HG02943 (cell line): ENCODE data around the gene ATXN10.
"Not testable (repeated sequence)": the region's sequence is repeated elsewhere in the genome, so short reads cannot be mapped to it uniquely, and the experiment has no call there.

Experiments used
- ATAC-seq: cut with Tn5 transposase; IDR thresholded peaks from one replicate; pipeline ENCODE4 v1.9.1; 2021; ENCODE audit warnings: mild to moderate bottlenecking, low read depth, moderate library complexity; ENCODE audit not compliant: unreplicated experiment

ATXN10 gene

DNA sequence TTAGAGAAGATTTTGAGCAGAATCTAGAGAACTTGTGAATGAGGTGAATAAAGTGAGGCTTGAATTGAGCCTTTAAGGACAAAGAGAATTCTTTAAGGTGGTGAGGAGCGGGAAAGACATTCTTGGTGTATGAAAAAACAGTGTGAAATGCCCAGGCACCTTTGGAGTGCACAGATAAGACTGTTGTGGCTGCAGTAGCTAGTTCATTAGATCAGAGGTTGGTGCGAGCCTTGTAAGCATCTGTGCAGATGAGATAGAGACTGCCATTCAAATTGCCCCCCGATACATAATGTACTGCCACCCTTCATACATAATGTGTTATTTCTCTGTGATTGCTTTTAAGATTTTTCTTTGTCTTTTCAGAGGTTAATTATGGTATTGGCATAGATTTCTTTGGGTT is 31.3 kb downstream of the ATXN10 start:
- ATAC-seq = no peak

- no peak for ATAC-seq
These were observed 32.1 kb downstream of the ATXN10 start for GRCh38 chr22:45703758-45704157.

DNA sequence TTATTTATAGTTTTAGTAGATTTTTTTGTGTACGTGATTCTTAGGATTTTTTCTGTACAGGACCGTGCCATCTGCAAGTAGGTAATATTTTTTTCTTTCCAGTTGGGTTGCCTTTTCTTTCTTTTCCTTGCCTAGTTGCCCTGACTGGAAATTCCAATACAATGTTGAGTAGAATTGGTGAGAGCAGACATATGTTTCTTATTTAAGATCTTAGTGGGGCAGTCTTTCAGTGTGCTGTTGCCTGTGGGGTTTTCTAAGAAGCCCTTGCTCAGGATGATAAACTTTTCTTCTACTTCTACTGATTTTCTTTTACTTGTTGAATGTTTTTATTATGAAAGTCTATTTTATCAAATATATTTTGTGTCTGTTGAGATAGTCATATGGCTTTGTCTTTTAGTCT is 33.0 kb downstream of the ATXN10 start:
- ATAC-seq = no peak

- ATAC-seq = no peak
These were observed 36.0 kb downstream of the ATXN10 start for GRCh38 chr22:45707605-45708004.

GRCh38 chr22:45708145-45708544 is 36.5 kb downstream of the ATXN10 start:
- no peak for ATAC-seq

GRCh38 chr22:45709060-45709739 is 37.6 kb downstream of the ATXN10 start:
- no peak for ATAC-seq

- ATAC-seq = no peak
These were observed 38.2 kb downstream of the ATXN10 start for GRCh38 chr22:45709866-45710265.

DNA sequence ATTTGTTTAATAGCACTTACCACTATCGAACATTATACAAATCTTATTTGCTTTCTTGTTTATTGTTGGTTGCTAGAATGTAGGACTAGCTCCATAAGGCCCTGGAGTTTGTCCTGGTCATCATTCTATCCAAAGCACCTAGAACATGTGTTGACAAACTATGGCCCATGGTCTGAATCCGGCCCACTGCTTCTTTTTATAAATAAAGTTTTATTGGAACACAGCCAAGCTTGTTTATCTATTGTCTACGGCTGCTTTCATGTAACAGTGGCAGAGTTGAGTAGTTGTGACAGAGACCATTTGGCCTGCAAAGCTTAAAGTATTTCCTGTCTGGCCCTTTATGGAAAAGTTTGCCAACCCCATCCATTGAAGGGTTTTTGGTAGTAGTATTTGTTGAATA is 38.8 kb downstream of the ATXN10 start:
- ATAC-seq = no peak

- not testable (repeated sequence) for ATAC-seq
These were observed 42.8 kb downstream of the ATXN10 start for GRCh38 chr22:45714390-45714789.

GRCh38 chr22:45717789-45718188 is 46.2 kb downstream of the ATXN10 start:
- no peak for ATAC-seq

- no peak for ATAC-seq
These were observed 46.8 kb downstream of the ATXN10 start for GRCh38 chr22:45718391-45718790.

DNA sequence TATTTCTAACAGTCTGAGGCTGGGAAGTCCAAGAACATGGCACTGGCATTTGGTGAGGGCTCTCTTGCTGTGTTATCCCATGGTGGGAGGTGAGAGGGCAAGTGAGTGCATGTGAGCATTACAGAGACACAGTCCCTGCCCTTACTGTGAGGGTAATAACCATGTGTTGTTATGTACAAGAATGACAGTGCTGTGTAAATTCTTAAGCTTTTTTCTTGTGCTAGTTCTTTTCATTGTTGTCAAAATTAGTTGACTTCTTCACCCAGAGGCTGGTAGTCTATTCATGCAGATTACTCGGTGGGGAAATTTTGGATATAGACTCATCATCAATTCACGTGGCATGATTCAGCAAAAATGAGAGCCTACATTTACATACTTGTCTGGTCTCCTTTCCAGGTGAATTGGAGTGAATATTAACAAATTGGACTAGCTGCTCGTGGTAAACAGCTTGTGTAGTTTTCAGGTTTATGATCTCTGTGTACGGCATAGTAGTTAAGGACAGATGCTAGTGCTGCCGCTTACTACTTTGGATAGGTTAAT is 49.3 kb downstream of the ATXN10 start:
- no peak for ATAC-seq

GRCh38 chr22:45722006-45722405 is 50.4 kb downstream of the ATXN10 start:
- no peak for ATAC-seq

DNA sequence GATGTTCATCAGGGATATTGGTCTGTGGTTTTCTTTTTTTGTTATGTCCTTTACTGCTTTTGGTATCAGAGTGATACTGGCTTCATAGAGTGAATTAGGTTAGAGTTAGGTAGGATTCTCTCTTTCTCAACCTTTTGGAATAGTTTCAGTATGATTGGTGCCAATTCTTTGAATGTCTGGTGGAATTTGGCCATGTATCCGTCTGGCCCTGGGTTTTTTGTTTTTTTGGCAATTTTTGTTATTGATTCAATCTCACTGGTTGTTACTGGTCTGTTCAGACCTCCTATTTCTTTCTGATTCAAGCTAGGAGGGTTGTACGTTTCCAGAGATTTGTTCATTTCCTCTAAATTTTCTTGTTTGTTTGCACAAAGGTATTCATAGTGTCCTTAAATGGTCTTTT is 54.4 kb downstream of the ATXN10 start:
- no peak for ATAC-seq

DNA sequence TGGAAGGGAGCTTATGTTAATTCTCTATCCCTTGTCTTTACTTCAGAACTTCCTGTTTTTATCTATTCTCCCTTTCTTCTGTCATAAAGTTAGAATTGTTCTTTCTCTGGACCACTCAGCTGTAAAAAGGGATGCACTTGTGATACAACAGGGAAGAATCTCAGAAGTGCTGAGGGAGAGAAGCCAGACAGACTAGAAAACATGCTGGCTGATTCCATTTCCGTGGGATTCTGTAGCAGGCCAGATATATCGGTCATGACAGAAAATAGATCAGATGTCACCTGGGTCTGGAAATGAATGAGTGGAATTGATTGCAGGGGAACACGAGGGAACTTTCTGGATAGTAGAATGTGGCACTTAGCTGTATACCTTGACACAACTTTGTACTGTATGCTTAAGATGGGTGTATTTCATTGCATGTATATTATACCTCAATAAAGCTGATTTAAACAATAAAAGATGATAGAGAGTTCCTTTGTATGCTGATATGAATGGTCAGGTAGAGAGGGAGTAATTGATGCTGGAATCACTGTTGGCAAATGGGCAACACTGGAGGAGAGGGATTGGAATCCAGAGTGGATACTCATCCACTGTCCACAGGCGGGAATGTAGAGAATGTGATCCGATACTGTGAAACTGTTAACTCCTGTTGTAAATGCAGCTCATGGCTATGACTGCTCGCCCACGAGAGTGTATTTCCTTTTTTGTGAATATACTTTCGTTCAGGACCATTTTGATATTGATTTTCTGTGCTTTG is 59.6 kb downstream of the ATXN10 start:
- ATAC-seq = no peak

DNA sequence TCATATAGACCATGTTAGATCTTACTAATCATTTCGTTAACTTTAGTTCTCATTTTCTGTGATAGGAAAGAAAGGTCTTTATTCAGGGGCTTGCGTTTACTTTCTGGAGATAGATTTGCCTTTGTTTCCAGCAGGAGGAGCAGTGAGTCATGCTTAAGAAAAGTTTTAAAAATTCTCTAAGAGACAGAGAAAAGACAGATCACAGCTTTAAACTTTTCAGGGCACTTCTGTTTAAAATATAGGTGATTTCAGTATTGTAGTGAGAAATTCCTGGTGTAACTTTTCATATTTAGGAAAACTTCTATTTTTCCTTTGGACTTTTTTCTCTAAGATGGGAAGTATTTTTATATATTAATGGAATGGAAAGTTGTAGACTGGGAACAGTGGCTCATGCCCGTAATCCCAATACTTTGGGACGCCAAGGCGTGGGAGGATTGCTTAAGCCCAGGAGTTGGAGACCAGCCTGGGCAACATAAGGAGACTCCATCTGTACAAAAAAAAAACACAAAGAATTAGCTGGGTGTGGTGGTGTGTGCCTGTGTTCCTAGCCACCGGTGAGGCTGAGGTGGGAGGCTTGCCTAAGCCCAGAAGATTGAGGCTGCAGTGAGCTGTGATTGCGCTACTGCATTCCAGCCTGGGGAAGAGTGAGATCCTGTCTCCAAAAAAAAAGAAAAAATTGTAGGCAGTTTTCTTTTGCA is 60.3 kb downstream of the ATXN10 start:
- ATAC-seq = no peak

- no peak for ATAC-seq
These were observed 63.6 kb downstream of the ATXN10 start for GRCh38 chr22:45735273-45735672.

DNA sequence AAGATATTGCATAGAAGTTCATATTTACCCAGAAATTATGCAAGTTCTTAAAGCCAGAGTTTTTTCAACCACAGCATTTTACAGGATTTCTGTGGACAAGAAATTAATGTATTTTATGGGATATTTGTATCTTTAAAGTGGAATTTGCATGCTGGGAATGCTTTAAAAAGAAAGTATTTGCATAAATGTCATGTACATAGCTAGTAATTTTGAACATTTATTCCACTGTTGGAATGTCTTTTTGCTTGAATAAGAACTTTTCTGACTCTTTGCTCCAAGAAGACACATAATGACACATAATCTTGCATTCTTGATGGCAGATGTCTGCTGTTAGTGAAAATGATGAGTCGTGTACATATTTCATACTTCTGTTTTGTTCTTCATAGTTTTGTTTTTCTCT is 66.6 kb downstream of the ATXN10 start:
- no peak for ATAC-seq

- ATAC-seq = no peak
These were observed 68.6 kb downstream of the ATXN10 start for GRCh38 chr22:45740236-45740635.

GRCh38 chr22:45742866-45743450 is 71.3 kb downstream of the ATXN10 start:
- no peak for ATAC-seq

DNA sequence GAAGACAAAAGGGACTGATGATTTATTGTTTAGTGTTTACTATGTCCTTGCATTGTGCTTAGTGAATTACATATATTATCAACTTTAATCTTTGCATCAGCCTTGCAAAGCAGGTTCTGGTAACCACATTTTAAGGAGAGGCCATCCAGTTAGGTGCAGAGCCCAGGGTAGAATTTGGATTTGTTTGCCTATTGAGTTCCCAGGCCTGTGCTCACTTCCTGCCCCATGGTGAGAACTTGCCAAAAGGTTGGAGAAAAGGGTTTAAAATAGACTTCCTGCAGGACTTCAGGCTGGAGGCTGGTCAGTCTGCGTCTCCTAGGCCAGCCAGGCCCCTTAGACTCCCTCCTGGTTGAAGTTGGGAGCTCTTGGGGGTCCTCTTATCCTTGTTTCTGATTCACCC is 72.1 kb downstream of the ATXN10 start:
- ATAC-seq = no peak
